GM20000 (cell line): ENCODE measurements around the gene UBXN2A.

Experiments used
- DNase-seq: peaks from one replicate; pipeline ENCODE4 v3.0.0; 2012; ENCODE audit warnings: low spot score
- CTCF ChIP-seq: IDR thresholded peaks from 2 replicates; pipeline ENCODE4 v1.5.1; 2012; ENCODE audit warnings: mild to moderate bottlenecking, control low read depth; ENCODE audit errors: extremely low read depth, missing control alignments

UBXN2A gene

GRCh38 chr2:24045511-24046508 is 105.5 kb downstream of the UBXN2A start:
- no peak for DNase-seq
- no peak for TF ChIP-seq CTCF

- no peak for TF ChIP-seq CTCF
- no peak for DNase-seq
Measured at GRCh38 chr2:24046599-24046929, 106.3 kb downstream of the UBXN2A start.

GRCh38 chr2:24046930-24047702 is 106.9 kb downstream of the UBXN2A start, which contains the start of gene WDCP:
TSS of gene WDCP (minus strand) at chr2:24047391. CDS start at chr2:24039494, 7,897 bp downstream.
- no peak for TF ChIP-seq CTCF
- DNase-seq: peak; percentile 93

GRCh38 chr2:24047703-24048033 is 107.4 kb downstream of the UBXN2A start:
- DNase-seq: no peak
- no peak for TF ChIP-seq CTCF

GRCh38 chr2:24048769-24049484 is 108.7 kb downstream of the UBXN2A start:
- no peak for DNase-seq

GRCh38 chr2:24049485-24050021 is 109.3 kb downstream of the UBXN2A start, which contains the start of gene FKBP1B:
TSS of gene FKBP1B (plus strand) at chr2:24049741. CDS start at chr2:24049850, 109 bp downstream.
- DNase-seq: peak; percentile 77
- no peak for TF ChIP-seq CTCF

More at GRCh38 chr2:24048769-24049484, 108.7 kb downstream of the UBXN2A start:
- TF ChIP-seq CTCF: no peak
